Measurements from ENCODE around the gene PSMC6. TPM values are rescaled to one million over a fixed set of nuclear protein-coding genes. Genes with fewer than 3 reads are reported as not detected.

PSMC6 gene
- total RNA-seq, result 40.8 and 66.3 TPM in 2 replicates

DNA sequence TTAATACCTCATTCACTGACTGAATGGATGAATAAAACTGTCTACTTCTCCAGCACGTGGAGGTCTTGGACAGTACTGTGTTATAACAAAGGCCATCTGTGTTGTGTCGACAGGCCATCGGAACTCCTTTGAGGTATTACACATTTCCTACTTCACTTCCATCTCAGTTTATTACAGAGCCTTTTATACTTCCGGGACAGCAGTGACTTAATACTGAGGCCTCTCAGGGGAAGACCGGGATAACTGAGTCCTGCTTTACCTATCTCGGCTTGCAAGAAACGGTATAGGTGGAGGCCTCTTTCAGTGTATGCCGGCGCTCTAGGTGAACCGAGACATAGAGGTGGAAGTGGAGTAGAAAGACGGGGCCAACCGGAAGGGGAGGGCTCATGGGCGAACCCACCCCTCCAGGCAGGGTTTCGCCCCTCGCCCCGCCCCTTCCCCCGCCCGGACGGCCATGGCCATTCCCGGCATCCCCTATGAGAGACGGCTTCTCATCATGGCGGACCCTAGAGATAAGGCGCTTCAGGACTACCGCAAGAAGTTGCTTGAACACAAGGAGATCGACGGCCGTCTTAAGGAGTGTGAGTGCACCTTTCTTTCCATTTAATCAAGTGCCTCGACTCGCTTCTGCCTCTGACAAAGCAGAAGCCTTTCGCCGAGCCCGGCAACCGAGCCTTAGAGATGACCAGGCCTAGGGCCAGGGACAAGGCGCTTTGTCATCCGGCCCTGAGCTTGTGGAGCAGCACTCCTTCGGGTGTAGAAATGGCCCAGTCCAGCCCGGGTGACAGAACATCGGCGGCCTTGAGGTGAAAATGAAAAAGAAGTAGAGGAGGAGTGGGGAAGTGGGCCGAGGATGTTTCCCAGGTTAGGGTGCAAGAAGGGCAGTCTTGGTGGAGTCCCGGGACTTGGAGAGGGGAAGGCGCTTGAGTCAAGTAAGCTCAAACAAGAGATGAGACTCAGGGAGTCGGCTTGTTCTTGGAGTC lies at the start of gene PSMC6:
PSMC6 (plus strand) TSS at position 477 of the 983 bp plus-strand sequence; CDS start at position 497, 20 bp downstream.

DNA sequence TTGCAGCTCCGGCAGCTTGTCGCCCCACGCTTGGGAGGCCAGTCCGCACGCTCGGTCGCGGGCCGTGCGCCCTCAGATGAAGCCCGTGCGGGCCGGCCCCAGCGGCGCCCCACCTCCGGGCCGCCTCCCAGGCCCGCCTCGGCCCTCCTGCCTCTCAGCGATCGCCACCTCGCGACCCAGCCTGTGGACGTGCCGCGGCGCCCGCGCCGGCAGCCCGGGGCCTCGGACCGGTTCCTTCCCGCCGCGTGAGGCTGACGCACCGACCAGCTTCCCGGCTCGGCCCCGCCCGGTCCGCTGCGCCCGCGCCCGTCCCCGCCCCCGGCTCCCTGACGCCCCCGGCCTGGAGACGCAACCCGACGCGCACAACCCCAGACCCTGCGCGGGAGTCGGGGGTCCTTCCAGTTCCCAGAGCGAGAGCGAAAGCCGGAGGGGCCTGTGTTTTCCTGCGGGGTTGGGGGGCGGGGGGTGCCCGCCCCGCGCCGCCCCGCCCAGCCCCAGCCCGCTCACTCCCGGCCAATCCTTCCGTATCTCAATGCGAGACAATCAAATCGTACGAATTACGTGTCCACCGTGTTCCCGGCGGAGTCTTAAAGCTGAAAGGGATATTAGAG lies 11.4 kb upstream of the PSMC6 start, which contains the start of gene ERO1A:
ERO1A (minus strand) TSS at position 78 of the 611 bp plus-strand sequence; CDS start at position 1, 77 bp downstream.

DNA sequence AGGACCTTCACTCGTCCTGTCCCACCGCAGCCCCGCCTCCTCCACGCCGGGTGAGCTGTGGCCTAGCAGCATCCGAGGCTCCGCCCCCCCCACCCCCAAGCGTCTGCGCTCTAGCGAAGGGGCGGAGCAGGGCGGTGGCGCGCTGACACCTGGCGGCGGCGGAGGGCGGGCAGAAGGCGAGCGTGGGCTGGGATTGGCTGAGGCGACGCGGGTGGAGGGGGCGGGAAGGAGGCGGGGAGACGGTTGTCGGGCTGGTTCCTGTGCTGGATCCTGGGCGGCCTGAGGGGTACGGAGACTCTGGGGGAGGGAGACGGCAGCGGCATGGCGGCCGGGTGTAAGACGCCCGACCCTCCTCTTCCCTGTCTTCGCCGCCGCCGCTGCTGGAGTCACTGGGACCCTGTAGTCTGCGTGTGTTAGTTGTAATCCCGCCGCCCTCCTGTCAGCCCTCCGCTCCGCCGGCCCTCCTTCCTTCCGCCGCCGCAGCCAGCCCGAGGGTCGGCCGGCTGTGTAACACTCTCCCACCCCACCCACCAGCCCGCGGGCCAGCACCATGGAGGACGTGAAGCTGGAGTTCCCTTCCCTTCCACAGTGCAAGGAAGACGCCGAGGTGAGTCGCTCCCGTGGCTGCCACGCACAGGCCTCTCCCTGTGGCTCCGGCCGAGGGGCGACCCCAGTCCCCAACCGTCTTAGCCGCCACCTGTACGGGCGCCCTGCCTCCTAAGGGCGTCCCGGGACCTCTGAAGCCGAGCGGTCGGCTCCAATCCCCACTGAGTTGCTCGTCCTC lies 23.1 kb downstream of the PSMC6 start, which contains the start of gene STYX:
STYX (plus strand) TSS at position 242 of the 784 bp plus-strand sequence; CDS start at position 551, 309 bp downstream.

Other genes starting within 250 kb of the PSMC6 start
- gene TXNDC16, start 154.7 kb upstream of the PSMC6 start, total RNA-seq, result 3.6 and 5.5 TPM in 2 replicates
- 1.3 and 1.6 TPM in 2 replicates for gene GPR137C, start 154.4 kb upstream of the PSMC6 start, total RNA-seq
- gene ERO1A, start 11.6 kb upstream of the PSMC6 start, total RNA-seq, result 33.6 and 65.0 TPM in 2 replicates
- gene STYX, start 23.0 kb downstream of the PSMC6 start, total RNA-seq, result 10.0 and 10.3 TPM in 2 replicates
- gene GNPNAT1, start 84.4 kb downstream of the PSMC6 start, total RNA-seq, result 14.6 and 32.8 TPM in 2 replicates
- 73.2 and 74.8 TPM in 2 replicates for gene FERMT2, start 243.8 kb downstream of the PSMC6 start, total RNA-seq